ENCODE measurements around the gene EDNRA.

The EDNRA gene

GRCh38 chr4:147518846-147519767, 38.2 kb downstream of the EDNRA start:
- no peaks in the 10 kb centered on the region for H3K9me3 ChIP-seq (ENCODE audit: control insufficient read depth, insufficient read depth, low read length)
- H3K4me3 ChIP-seq (ENCODE audit: low read length), result no peak overlapping the region
- H3K79me2 ChIP-seq (ENCODE audit: control insufficient read depth, low read length), result no peaks in the 10 kb centered on the region
- TF ChIP-seq CTCF (IDR thresholded peaks at IDR 0.05; ENCODE audit: low read depth, low read length, poor library complexity, severe bottlenecking) (peak; percentile 94), EZH2phosphoT487 (IDR thresholded peaks at IDR 0.05; ENCODE audit: borderline replicate concordance, low read length) (no peak)
- H3K27ac ChIP-seq (ENCODE audit: low read depth, low read length), result no peak overlapping the region
- H3K4me2 ChIP-seq (ENCODE audit: low read length), result no peak overlapping the region
- H3K4me1 ChIP-seq (ENCODE audit: control insufficient read depth, low read length), result no peaks in the 10 kb centered on the region
- no peaks in the 10 kb centered on the region for H4K20me1 ChIP-seq (ENCODE audit: control insufficient read depth, insufficient read depth, low read depth, low read length)
- H3F3A ChIP-seq (ENCODE audit: control insufficient read depth, insufficient read depth), result no peaks in the 10 kb centered on the region
- no peaks in the 10 kb centered on the region for H3K36me3 ChIP-seq (ENCODE audit: control insufficient read depth, low read length)
- H3K9me2 ChIP-seq (replicated peaks; ENCODE audit: control insufficient read depth, low read length), result no peaks in the 10 kb centered on the region
- H3K27me3 ChIP-seq (ENCODE audit: control insufficient read depth, low read length), result no peaks in the 10 kb centered on the region

GRCh38 chr4:147524601-147525000, 43.7 kb downstream of the EDNRA start:
- H3K9me2 ChIP-seq (replicated peaks; ENCODE audit: control insufficient read depth, low read length), result no peaks in the 10 kb centered on the region
- H3K27ac ChIP-seq (ENCODE audit: low read depth, low read length), result no peak overlapping the region
- no peaks in the 10 kb centered on the region for H3K36me3 ChIP-seq (ENCODE audit: control insufficient read depth, low read length)
- H3K27me3 ChIP-seq (ENCODE audit: control insufficient read depth, low read length), result no peaks in the 10 kb centered on the region
- H4K20me1 ChIP-seq (ENCODE audit: control insufficient read depth, insufficient read depth, low read depth, low read length), result no peaks in the 10 kb centered on the region
- H3K79me2 ChIP-seq (ENCODE audit: control insufficient read depth, low read length), result no peaks in the 10 kb centered on the region
- H3K4me2 ChIP-seq (ENCODE audit: low read length), result no peak overlapping the region
- H3F3A ChIP-seq (ENCODE audit: control insufficient read depth, insufficient read depth), result no peaks in the 10 kb centered on the region
- H3K4me1 ChIP-seq (ENCODE audit: control insufficient read depth, low read length), result no peaks in the 10 kb centered on the region
- no peak overlapping the region for H3K4me3 ChIP-seq (ENCODE audit: low read length)
- no peaks in the 10 kb centered on the region for H3K9me3 ChIP-seq (ENCODE audit: control insufficient read depth, insufficient read depth, low read length)
- TF ChIP-seq EZH2phosphoT487 (IDR thresholded peaks at IDR 0.05; ENCODE audit: borderline replicate concordance, low read length) (no peak), CTCF (IDR thresholded peaks at IDR 0.05; ENCODE audit: low read depth, low read length, poor library complexity, severe bottlenecking) (no peak)

GRCh38 chr4:147525494-147526271, 44.8 kb downstream of the EDNRA start:
- no peaks in the 10 kb centered on the region for H3K4me1 ChIP-seq (ENCODE audit: control insufficient read depth, low read length)
- TF ChIP-seq CTCF (IDR thresholded peaks at IDR 0.05; ENCODE audit: low read depth, low read length, poor library complexity, severe bottlenecking), result no peak
- no peak overlapping the region for H3K27ac ChIP-seq (ENCODE audit: low read depth, low read length)
- no peaks in the 10 kb centered on the region for H3K36me3 ChIP-seq (ENCODE audit: control insufficient read depth, low read length)
- no peaks in the 10 kb centered on the region for H3F3A ChIP-seq (ENCODE audit: control insufficient read depth, insufficient read depth)
- H3K27me3 ChIP-seq (ENCODE audit: control insufficient read depth, low read length), result no peaks in the 10 kb centered on the region
- no peak overlapping the region for H3K4me3 ChIP-seq (ENCODE audit: low read length)
- no peaks in the 10 kb centered on the region for H4K20me1 ChIP-seq (ENCODE audit: control insufficient read depth, insufficient read depth, low read depth, low read length)
- H3K79me2 ChIP-seq (ENCODE audit: control insufficient read depth, low read length), result no peaks in the 10 kb centered on the region
- H3K9me2 ChIP-seq (replicated peaks; ENCODE audit: control insufficient read depth, low read length), result no peaks in the 10 kb centered on the region
- no peaks in the 10 kb centered on the region for H3K9me3 ChIP-seq (ENCODE audit: control insufficient read depth, insufficient read depth, low read length)
- no peak overlapping the region for H3K4me2 ChIP-seq (ENCODE audit: low read length)
